IPS DF 6.9 (cell line): ENCODE results near the gene NCF4.

Source experiments
- DNase-seq: peaks from one replicate; pipeline ENCODE4 v3.0.0-alpha.2; 2013; ENCODE audit warnings: low read depth, low spot score
- H3K27ac ChIP-seq: one replicate; pipeline ENCODE4 v1.5.1; 2013; ENCODE audit warnings: low read length, control low read depth
- H3K27me3 ChIP-seq: 2 replicates; pipeline ENCODE4 v1.6.1; 2013; ENCODE audit warnings: mild to moderate bottlenecking, low read length; ENCODE audit not compliant: control insufficient read depth, insufficient read depth
- H3K36me3 ChIP-seq: 2 replicates; pipeline ENCODE4 v1.6.1; 2013; ENCODE audit warnings: low read length; ENCODE audit not compliant: control insufficient read depth, insufficient read depth
- H3K4me1 ChIP-seq: 2 replicates; pipeline ENCODE4 v1.6.1; 2013; ENCODE audit warnings: low read length; ENCODE audit not compliant: control insufficient read depth, insufficient read depth
- H3K4me3 ChIP-seq: 2 replicates; pipeline ENCODE4 v1.5.1; 2013; ENCODE audit warnings: mild to moderate bottlenecking, low read length
- H3K9me3 ChIP-seq: 2 replicates; pipeline ENCODE4 v1.6.1; 2013; ENCODE audit warnings: low read length, inconsistent platforms; ENCODE audit not compliant: control insufficient read depth, insufficient read depth
- WGBS: extraction: QIAGEN DNeasy Blood & Tissue Kit; methylation state at CpG from one replicate; pipeline ENCODE4 v1.1.7; 2013; ENCODE audit warnings: mixed read lengths, missing lambda C conversion rate; ENCODE audit not compliant: insufficient read length, insufficient coverage; 5-methylcytosine and 5-hydroxymethylcytosine counted together

The NCF4 gene

DNA sequence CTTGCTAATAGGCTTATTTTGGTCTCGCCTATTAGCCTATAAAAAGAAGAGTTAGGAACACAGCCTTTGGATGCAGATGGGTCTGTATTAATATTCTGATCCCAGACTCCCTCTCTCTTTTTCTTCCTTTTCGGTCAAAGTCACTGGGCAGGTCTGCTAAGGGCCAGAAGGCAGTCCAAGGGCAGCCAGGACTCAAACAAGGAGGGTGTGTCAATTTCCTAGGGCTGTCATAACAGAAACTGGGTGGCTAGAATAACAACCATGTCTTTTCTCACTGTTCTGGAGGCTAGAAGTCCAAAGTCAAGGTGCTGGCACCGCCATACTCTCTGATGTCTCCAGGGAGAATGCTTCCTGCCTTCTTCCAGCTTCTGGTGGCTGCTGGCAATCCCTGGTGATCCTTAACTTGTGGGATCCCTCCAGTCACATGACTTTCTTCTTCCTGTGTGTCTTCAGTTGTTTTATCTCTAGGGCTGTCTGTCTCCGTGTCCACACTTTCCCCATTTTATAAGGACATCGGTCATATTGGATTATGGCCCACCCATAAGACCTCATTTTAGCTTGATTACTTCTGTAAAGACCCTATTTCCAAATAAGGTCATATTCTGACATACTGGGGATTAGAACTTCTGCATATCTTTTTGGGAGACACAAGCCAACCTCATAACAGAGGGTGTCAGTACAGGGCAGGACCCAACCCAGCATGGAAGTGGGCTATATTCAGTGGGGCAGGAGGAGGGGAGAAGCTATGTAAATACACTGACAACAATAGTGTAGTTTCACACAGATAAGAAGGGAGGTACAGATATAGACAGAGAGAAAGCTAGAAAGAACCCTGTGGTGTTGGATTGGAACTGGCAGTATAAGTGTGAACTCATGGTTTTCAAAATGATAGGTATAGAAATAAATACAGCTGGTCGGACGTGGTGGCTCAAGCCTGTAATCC is 46.7 kb downstream of the NCF4 start:
- Histone ChIP-seq H3K36me3 (no peaks in the 10 kb centered on the region), H3K4me3 (no peak overlapping the region), H3K4me1 (no peaks in the 10 kb centered on the region), H3K27ac (no peak overlapping the region), H3K9me3 (no peaks in the 10 kb centered on the region), H3K27me3 (peaks cover 4% of the 10 kb centered on the region; the same call in 1 of the 2 replicates)
- WGBS: no CpG with 5 or more reads among the region's 7 CpGs
- no peak for DNase-seq

DNA sequence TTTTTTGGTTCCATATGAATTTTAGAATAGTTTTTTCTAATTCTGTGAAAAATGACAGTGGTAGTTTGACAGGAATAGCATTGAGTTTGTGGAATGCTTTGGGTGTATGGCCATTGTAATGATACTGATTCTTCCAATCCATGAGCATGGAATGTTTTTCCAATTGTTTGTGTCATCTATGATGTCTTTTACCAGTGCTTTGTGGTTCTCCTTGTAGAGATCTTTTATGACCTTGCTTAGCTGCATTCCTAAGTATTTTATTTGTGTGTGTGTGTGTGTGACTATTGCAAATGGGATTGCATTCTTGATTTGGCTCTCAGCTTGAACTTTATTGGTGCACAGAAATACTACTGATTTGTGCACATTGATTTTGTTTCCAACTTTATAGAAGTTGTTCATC is 49.7 kb downstream of the NCF4 start:
- Histone ChIP-seq H3K36me3 (no peaks in the 10 kb centered on the region), H3K4me1 (0 out of 2 replicates have a peak, but pooled peaks cover 1% of the 10 kb centered on the region), H3K27ac (no peak overlapping the region), H3K9me3 (no peaks in the 10 kb centered on the region), H3K4me3 (no peak overlapping the region), H3K27me3 (peaks cover 4% of the 10 kb centered on the region; the same call in 1 of the 2 replicates)
- no peak for DNase-seq

GRCh38 chr22:36911887-36912661 is 51.3 kb downstream of the NCF4 start:
- Histone ChIP-seq H3K4me1 (0 out of 2 replicates have a peak, but pooled peaks cover 1% of the 10 kb centered on the region), H3K36me3 (no peaks in the 10 kb centered on the region), H3K27ac (no peak overlapping the region), H3K4me3 (no peak overlapping the region), H3K9me3 (no peaks in the 10 kb centered on the region), H3K27me3 (peaks cover 4% of the 10 kb centered on the region; the same call in 1 of the 2 replicates)
- no peak for DNase-seq
- WGBS: no CpG with 5 or more reads among the region's 13 CpGs

GRCh38 chr22:36912694-36913426 is 52.1 kb downstream of the NCF4 start:
- H3K9me3 ChIP-seq: no peaks in the 10 kb centered on the region
- no peak for DNase-seq
- H3K27ac ChIP-seq: no peak overlapping the region
- no peaks in the 10 kb centered on the region for H3K36me3 ChIP-seq
- no CpG with 5 or more reads among the region's 8 CpGs for WGBS
- H3K4me3 ChIP-seq: no peak overlapping the region
- H3K4me1 ChIP-seq: 0 out of 2 replicates have a peak, but pooled peaks cover 1% of the 10 kb centered on the region
- peaks cover 4% of the 10 kb centered on the region; the same call in 1 of the 2 replicates for H3K27me3 ChIP-seq

GRCh38 chr22:36913427-36914389 is 52.9 kb downstream of the NCF4 start, which contains the start of gene CSF2RB:
CSF2RB (plus strand) TSS chr22:36913628; CDS start chr22:36922208, 8,580 bp downstream.
- Histone ChIP-seq H3K4me1 (0 out of 2 replicates have a peak, but pooled peaks cover 1% of the 10 kb centered on the region), H3K36me3 (no peaks in the 10 kb centered on the region), H3K27me3 (peaks cover 4% of the 10 kb centered on the region; the same call in 1 of the 2 replicates), H3K4me3 (no peak within 1 kb of the TSS), H3K9me3 (no peaks in the 10 kb centered on the region), H3K27ac (no peak within 1 kb of the TSS)
- WGBS: no CpG with 5 or more reads among the region's 18 CpGs
- DNase-seq: no peak

- no peaks in the 10 kb centered on the region for H3K36me3 ChIP-seq
- no peaks in the 10 kb centered on the region for H3K9me3 ChIP-seq
- 0 out of 2 replicates have a peak, but pooled peaks cover 1% of the 10 kb centered on the region for H3K4me1 ChIP-seq
- peaks cover 4% of the 10 kb centered on the region; the same call in 1 of the 2 replicates for H3K27me3 ChIP-seq
- H3K4me3 ChIP-seq: no peak overlapping the region
- DNase-seq: no peak
- no peak overlapping the region for H3K27ac ChIP-seq
- WGBS: no CpG with 5 or more reads among the region's 1 CpG
Observed at GRCh38 chr22:36914390-36914752, 53.6 kb downstream of the NCF4 start.

DNA sequence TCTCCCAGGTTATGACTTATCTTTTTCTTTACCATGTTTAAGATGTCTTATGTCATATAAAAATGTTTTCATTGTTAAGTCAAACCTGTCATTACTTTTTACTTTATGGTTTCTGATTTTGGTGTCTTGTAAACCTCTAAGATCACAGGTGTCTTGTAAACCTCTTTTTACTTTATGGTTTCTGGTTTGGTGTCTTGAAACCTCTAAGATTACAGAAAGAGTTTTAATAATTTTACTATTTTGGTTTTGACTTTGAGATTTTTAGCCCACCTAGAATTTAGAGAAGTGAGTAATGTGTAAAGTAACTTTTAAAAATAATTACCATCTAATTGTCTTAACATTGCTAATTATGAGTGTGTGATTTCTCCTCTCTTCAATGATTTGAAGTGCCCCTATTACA is 55.2 kb downstream of the NCF4 start:
- Histone ChIP-seq H3K27me3 (peaks cover 3% of the 10 kb centered on the region; the same call in 1 of the 2 replicates), H3K4me3 (no peak overlapping the region), H3K4me1 (0 out of 2 replicates have a peak, but pooled peaks cover 1% of the 10 kb centered on the region), H3K36me3 (no peaks in the 10 kb centered on the region), H3K27ac (no peak overlapping the region), H3K9me3 (no peaks in the 10 kb centered on the region)
- no peak for DNase-seq

DNA sequence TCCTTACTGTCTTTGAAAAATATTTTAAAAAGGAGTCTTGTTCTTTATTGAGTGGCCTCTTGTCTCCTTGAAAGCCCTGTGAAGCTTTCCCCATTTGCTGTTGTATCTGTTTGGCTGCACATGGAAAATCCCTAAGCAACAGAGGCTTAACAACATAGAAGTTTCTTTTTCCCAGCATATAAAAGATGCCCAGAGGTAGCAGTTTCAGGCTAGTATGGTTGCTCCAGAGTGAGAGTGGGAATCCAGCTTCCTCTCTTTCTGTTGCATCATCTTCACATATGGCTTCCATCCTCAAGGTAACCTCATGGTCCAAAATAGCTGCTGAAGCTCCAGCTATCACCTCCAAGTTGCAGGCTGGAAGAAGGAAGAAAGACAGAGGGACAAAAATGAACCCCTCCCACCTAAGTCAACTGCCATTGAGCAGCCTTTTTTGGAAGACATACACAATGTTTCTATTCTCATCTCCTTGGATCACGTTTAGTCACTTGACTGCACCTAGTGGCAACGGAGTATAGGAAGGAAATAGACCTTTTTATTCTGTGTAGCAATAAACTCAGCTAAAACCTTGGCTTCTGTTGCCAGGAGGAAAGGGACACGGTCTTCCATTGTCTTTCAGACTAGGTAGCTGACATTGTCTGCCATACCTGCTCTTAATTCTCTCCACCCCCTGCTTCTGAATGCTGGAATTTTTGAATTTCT is 57.9 kb downstream of the NCF4 start:
- Histone ChIP-seq H3K4me1 (0 out of 2 replicates have a peak, but pooled peaks cover 3% of the 10 kb centered on the region), H3K4me3 (no peak overlapping the region), H3K36me3 (no peaks in the 10 kb centered on the region), H3K27ac (no peak overlapping the region), H3K9me3 (no peaks in the 10 kb centered on the region), H3K27me3 (no peaks in the 10 kb centered on the region; the same call in 1 of the 2 replicates)
- WGBS: no CpG with 5 or more reads among the region's 3 CpGs
- DNase-seq: no peak
